Skin epidermis (tissue), 12 donors: Measurements from ENCODE around the gene IGF2R.

ENCODE experiments used
- H3K27ac ChIP-seq, 21 experiments: fragments of 200-600 bp; sonication (generic) in 11 of 21; one replicate each; pipeline ENCODE4 v1.5.0; 2020; ENCODE audit warnings: mild to moderate bottlenecking in 3 of 21, inconsistent platforms in 2 of 21, moderate library complexity in 2 of 21
- H3K4me3 ChIP-seq, 7 experiments: fragments of 200-600 bp; sonication (generic) in 2 of 7; one replicate each; pipeline ENCODE4 v1.5.0; 2020; ENCODE audit warnings: inconsistent platforms in 2 of 7, mild to moderate bottlenecking in 2 of 7, moderate library complexity in 1 of 7

IGF2R gene

GRCh38 chr6:160060920-160061447 lies 92.1 kb downstream of the IGF2R start:
- H3K4me3 ChIP-seq = no peak overlapping the region

GRCh38 chr6:160063771-160064413 lies 95.0 kb downstream of the IGF2R start:
- H3K4me3 ChIP-seq = no peak overlapping the region
- H3K27ac ChIP-seq = no peak overlapping the region

More at GRCh38 chr6:160060920-160061447, 92.1 kb downstream of the IGF2R start:
- H3K27ac ChIP-seq = no peak overlapping the region

GRCh38 chr6:160065200-160065599 lies 96.3 kb downstream of the IGF2R start:
- H3K4me3 ChIP-seq = no peak overlapping the region
- H3K27ac ChIP-seq = no peak overlapping the region

GRCh38 chr6:160067564-160067963 lies 98.7 kb downstream of the IGF2R start:
- Histone ChIP-seq H3K27ac (no peak overlapping the region), H3K4me3 (no peak overlapping the region)

GRCh38 chr6:160068346-160068745 lies 99.5 kb downstream of the IGF2R start:
- Histone ChIP-seq H3K4me3 (no peak overlapping the region), H3K27ac (no peak overlapping the region)

GRCh38 chr6:160069050-160069454 lies 100.2 kb downstream of the IGF2R start:
- Histone ChIP-seq H3K27ac (no peak overlapping the region), H3K4me3 (no peak overlapping the region)

GRCh38 chr6:160069459-160069858 lies 100.6 kb downstream of the IGF2R start:
- H3K27ac ChIP-seq = no peak overlapping the region
- no peak overlapping the region for H3K4me3 ChIP-seq

GRCh38 chr6:160070427-160070826 lies 101.5 kb downstream of the IGF2R start:
- Histone ChIP-seq H3K27ac (peak overlapping the region in 1 of 21 experiments; percentile 4), H3K4me3 (no peak overlapping the region)

- Histone ChIP-seq H3K4me3 (no peak overlapping the region), H3K27ac (peak overlapping the region in 1 of 21 experiments; percentile 4)
Measured at GRCh38 chr6:160070831-160071230, 101.9 kb downstream of the IGF2R start.

- Histone ChIP-seq H3K4me3 (no peak overlapping the region), H3K27ac (peak overlapping the region in 1 of 21 experiments; percentile 2)
Measured at GRCh38 chr6:160071805-160072690, 103.2 kb downstream of the IGF2R start.

GRCh38 chr6:160073272-160073671 lies 104.4 kb downstream of the IGF2R start:
- H3K27ac ChIP-seq = no peak overlapping the region

GRCh38 chr6:160076009-160076408 lies 107.1 kb downstream of the IGF2R start:
- H3K4me3 ChIP-seq = no peak overlapping the region
- no peak overlapping the region for H3K27ac ChIP-seq

More at GRCh38 chr6:160073272-160073671, 104.4 kb downstream of the IGF2R start:
- H3K4me3 ChIP-seq = no peak overlapping the region

GRCh38 chr6:160077024-160077423 lies 108.1 kb downstream of the IGF2R start:
- no peak overlapping the region for H3K4me3 ChIP-seq
- no peak overlapping the region for H3K27ac ChIP-seq

- Histone ChIP-seq H3K4me3 (no peak overlapping the region), H3K27ac (no peak overlapping the region)
Measured at GRCh38 chr6:160077526-160077925, 108.6 kb downstream of the IGF2R start.

GRCh38 chr6:160078883-160079685 lies 110.2 kb downstream of the IGF2R start:
- Histone ChIP-seq H3K27ac (no peak overlapping the region), H3K4me3 (no peak overlapping the region)

- Histone ChIP-seq H3K27ac (no peak overlapping the region), H3K4me3 (no peak overlapping the region)
Measured at GRCh38 chr6:160079686-160080043, 110.8 kb downstream of the IGF2R start.

GRCh38 chr6:160080097-160080496 lies 111.2 kb downstream of the IGF2R start:
- Histone ChIP-seq H3K27ac (no peak overlapping the region), H3K4me3 (no peak overlapping the region)

GRCh38 chr6:160081398-160081797 lies 112.5 kb downstream of the IGF2R start:
- Histone ChIP-seq H3K4me3 (no peak overlapping the region), H3K27ac (no peak overlapping the region)

GRCh38 chr6:160082627-160083026 lies 113.7 kb downstream of the IGF2R start:
- Histone ChIP-seq H3K27ac (no peak overlapping the region), H3K4me3 (no peak overlapping the region)

GRCh38 chr6:160084198-160084776 lies 115.4 kb downstream of the IGF2R start:
- H3K4me3 ChIP-seq = no peak overlapping the region
- H3K27ac ChIP-seq = peak overlapping the region in 1 of 21 experiments; percentile 7
